NCI-H1092 treated with DMSO at 0.1 percent for 48 hours (cell line): ENCODE results near the gene MRPS31.
A peak's percentile ranks its signal among the peaks of the same experiment; 100 is the strongest.
"Not testable (repeated sequence)": the region's sequence is repeated elsewhere in the genome, so short reads cannot be mapped to it uniquely, and the experiment has no call there.

ENCODE experiments used
- DNase-seq: peaks from one replicate; lab custom pipeline; 2025; lab: John Stamatoyannopoulos, UW

MRPS31 gene

GRCh38 chr13:40758811-40759210 is 12.2 kb downstream of the MRPS31 start:
- no peak for DNase-seq

DNA sequence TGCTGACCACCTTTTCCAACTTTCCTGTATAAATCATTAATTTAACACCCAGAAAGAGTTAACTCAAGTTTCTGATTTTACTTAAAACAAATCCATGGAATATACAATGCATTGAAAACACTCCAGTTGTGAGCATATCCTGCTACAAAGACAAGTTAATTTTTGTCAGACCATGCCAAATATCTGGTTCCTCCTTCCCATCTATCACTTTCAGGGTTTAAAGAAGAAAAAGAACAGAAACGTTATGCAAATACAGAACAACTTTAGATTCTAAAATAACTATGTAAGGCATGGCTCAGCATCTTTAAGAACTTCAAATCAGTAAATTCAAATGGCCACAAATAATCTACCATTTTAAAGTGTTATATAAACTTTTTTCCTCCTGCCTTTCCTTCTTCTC is 14.9 kb downstream of the MRPS31 start:
- DNase-seq, result no peak

DNA sequence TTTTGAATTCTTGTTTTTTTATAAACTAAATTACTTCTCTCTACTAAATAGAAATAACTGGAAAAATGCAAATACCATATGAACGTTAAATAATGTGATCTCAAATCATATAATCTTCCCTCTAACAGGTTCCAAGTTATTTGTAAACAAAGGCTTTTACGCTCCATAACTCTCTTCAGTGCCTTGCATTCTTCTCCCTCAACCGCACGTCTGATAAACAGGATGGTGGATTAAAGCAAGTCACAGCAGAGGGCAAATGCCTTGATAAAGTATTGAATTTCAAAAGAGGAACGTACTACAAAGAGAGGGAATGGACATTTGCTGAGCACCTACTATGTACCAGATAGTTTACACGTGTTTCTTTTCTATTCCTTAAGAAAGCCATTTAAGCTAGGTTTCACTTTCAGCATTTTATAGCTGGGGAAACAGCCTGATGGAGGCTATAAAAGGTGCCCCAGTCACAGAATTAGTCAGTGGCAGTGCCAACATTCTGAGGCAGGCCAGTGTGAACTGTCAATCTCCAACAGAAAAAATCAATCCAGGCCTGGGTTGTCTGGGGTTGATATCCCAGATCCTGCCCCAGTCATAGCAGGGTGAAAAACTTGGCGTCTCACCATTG is 15.8 kb downstream of the MRPS31 start:
- DNase-seq, result no peak

DNA sequence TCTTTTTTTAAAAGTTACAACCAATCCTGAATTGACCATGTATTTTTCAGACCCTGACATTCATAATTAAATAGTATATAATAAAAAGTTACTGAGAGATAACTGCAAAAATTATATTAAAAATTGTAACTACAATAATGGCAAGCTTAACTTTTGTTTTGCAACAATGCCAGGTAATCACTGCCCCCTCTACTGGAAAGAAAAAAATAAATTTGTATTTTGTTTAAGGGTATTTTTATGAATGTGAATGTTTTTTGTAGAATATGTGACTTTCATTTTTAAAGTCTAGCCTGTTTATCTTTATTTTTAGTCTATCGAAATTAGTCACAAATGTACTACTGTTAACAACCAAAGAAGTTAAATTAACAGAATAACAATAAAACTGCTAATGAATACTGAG is 21.7 kb downstream of the MRPS31 start:
- DNase-seq, result no peak

- DNase-seq, result not testable (repeated sequence)
These were observed 35.8 kb downstream of the MRPS31 start for GRCh38 chr13:40735232-40735548.

- not testable (repeated sequence) for DNase-seq
These were observed 36.3 kb downstream of the MRPS31 start for GRCh38 chr13:40734536-40735231.

- no peak for DNase-seq
These were observed 38.3 kb downstream of the MRPS31 start for GRCh38 chr13:40732658-40733057.

DNA sequence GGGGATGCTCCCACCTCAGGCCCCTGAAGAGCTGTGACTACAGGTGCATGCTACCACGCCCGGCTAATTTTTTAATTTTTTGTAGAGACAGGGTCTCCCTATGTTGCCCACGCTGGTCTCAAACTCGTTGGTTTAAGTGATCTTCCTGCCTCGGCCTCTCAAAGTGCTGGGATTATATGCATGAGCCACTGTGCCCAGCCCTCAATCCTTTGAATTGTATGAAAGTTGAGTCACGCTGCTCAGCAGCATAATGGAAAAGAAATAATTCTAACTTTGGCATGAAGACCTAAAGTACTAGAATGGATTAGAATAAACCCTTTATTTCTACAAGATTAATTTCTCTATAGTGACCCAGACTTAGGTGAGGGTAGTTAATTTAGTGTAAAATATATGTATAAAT is 42.4 kb downstream of the MRPS31 start:
- no peak for DNase-seq

DNA sequence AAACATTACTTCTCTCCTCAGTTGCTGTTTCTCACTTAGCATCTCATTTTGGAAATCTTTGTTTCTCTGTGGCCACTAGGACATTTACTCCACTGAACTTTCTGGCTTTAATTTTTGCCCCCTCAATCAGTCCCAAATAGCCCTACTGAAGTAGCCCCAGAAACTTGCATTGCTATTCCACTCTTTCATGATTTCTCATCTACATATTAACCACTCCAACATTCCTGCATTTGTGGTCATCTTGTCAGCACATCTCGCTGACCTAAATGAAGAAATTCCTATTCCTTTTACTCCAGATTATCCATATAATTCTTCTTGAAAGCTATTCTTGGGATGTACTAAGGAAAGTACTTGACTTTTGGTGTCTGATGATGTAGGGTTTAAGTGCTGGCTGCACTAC is 56.6 kb downstream of the MRPS31 start:
- not testable (repeated sequence) for DNase-seq

DNA sequence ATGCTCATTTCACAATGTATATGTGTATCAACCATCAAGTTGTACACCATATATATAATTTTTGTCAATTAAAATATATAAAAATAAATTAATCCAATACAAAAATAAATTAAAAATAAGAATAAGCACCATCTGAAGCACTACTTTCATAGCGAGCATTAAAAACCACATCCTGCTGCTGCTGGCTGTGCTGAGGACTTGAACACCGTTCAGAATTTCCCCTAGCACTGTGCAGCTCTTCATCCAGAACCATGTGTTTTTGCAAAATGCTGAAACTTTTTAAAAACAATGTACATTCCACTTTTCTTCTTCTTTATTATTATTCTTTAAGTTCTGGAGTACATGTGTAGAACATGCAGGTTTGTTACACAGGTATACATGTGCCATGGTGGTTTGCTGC is 64.6 kb downstream of the MRPS31 start:
- no peak for DNase-seq

- no peak for DNase-seq
These were observed 73.3 kb downstream of the MRPS31 start for GRCh38 chr13:40697711-40698110.

GRCh38 chr13:40694426-40694825 is 76.6 kb downstream of the MRPS31 start:
- no peak for DNase-seq

DNA sequence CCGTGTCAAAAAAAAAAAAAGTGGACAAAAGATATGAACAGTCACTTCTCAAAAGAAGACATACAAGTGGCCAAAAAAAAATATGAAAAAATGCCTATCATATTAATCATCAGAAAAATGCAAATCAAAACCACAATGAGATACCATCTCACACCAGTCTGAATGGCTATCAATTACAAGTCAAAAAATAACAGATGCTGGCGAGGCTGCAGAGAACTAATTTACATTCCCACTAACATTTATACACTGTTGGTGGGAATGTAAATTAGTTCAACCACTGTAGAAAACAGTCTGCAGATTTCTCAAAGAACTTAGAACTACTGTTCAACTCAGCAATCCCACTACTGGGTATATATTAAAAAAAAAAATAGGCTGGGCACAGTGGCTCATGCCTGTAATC is 78.0 kb downstream of the MRPS31 start:
- DNase-seq, result no peak

DNA sequence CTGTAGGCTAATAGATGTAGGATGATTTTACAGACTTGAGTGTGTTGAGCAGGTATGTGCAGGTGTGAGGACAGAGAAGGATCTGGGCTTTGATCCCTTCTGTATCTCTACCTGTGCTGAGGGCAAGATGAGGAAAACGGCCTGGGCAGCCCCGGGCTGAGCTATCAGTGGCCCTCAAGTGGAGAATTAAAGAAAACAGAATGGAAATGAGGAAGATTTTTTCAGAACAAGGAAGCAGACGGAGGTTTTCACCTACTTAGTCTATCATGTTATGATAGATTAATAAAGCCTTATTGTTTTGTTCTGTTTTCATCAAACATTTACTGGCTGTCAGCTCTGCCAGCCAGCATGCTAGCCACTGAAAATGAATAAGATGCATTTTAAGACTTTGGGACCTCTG is 82.2 kb downstream of the MRPS31 start:
- no peak for DNase-seq

GRCh38 chr13:40682449-40683240 is 88.3 kb downstream of the MRPS31 start:
- peak; percentile 18 for DNase-seq

GRCh38 chr13:40681341-40682146 is 89.4 kb downstream of the MRPS31 start:
- DNase-seq, result no peak

DNA sequence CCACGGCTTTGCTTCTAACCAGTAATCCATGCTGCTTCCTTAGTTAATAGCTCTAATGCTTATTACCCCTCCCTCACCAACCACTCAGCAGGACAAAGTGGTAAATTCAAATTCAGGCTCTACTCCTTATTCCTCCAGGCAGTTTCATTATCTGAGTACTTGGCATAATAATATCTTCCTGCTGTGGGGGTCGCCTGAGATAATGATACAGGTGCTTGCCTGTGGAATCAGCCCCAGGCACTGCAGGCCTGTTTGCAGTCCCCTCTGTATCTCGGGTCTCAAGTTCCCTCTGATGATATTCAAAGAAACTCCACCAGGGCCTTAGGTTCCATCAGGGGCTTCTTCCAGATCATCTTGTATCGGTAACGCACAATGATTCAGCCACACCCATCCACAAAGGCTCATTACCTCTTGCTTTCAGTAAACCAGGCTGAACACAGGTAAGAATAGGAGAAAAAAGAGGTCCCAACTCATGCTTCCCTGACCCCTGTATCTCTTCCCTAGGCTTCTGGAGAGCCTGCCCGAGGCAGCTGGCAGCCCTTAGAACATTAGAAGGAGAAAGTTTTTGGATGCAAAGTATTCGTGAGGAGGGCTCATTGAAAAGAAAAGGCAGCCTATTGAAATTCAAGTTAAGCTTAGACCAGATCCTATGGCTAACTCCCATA is 90.2 kb downstream of the MRPS31 start:
- no peak for DNase-seq

DNA sequence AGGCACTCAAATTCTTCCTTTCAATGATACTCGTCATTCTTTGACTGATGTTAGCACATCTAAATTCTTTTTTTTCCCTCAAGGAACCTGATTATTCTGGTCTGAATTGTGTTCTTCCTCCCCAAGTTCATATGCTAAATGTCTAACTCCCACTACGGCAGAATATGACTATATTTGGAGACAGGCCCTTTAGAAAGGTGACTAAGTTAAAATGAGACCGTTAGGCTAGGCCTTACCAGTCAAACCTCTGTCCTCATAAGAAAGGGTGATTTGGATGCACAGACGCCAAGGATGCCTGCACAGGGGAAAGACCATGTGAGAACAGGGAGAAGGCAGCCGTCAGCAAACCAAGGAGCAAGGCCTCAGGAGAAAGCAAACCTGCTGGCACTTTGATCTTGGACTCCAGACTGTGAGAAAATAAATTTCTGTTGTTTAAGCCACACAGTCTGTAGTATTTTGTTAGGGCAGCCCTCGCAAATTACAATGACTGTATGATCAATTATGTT is 91.5 kb downstream of the MRPS31 start:
- no peak for DNase-seq
